ENCODE measurements around the gene EIF4G3.

- TF ChIP-seq CTCF (IDR thresholded peaks at IDR 0.05) = no peak
- no peak for TF ChIP-seq POLR2A (IDR thresholded peaks at IDR 0.05)
Observed at GRCh38 chr1:21114431-21114830, 62.3 kb downstream of the EIF4G3 start.
